Omental fat pad (tissue), 4 donors: ENCODE measurements around the gene GLIS1. TPM values are rescaled to one million over a fixed set of nuclear protein-coding genes. Genes with fewer than 3 reads are reported as not detected.

Experiments used
- ATAC-seq: fragments of 150-250 bp; one replicate; pipeline ENCODE4 v1.9.1; 2016; ENCODE audit warnings: mild to moderate bottlenecking, moderate library complexity; ENCODE audit not compliant: low FRiP score
- DNase-seq: peaks from one replicate; pipeline ENCODE4 v3.0.0-alpha.2; 2019; ENCODE audit warnings: low spot score
- CTCF ChIP-seq, 3 donors: fragments of 450-650 bp; IDR thresholded peaks; one replicate each; pipeline ENCODE4 v1.5.1; 2016 to 2017; ENCODE audit warnings: antibody characterized with exemption in 3 of 3, mild to moderate bottlenecking in 3 of 3, moderate library complexity in 2 of 3
- total RNA-seq, 4 donors: library from RNA; depleted of rRNA; stranded (reverse); fragments of >200 nt; gene quantifications; one replicate each; pipeline ENCODE4 v1.1.0, GENCODE V29; 2016

GLIS1 gene
- total RNA-seq, 4 donors from 2014 or later, result 0.19 to 1.4 (median 0.75) TPM

- DNase-seq (no peak), ATAC-seq (no peak)
- TF ChIP-seq CTCF (IDR thresholded peaks at IDR 0.05), result no peak
These were observed 227.5 kb downstream of the GLIS1 start for GRCh38 chr1:53511323-53511932.

GRCh38 chr1:53510215-53510614 is 228.7 kb downstream of the GLIS1 start:
- ATAC-seq, result no peak
- DNase-seq, result no peak
- no peak for TF ChIP-seq CTCF (IDR thresholded peaks at IDR 0.05)

- ATAC-seq, result no peak
- DNase-seq, result no peak
- TF ChIP-seq CTCF (IDR thresholded peaks at IDR 0.05), result no peak
These were observed 229.2 kb downstream of the GLIS1 start for GRCh38 chr1:53509775-53510174.

- ATAC-seq, result peak; percentile 50
- no peak for TF ChIP-seq CTCF (IDR thresholded peaks at IDR 0.05)
- no peak for DNase-seq
These were observed 229.8 kb downstream of the GLIS1 start for GRCh38 chr1:53508991-53509666.

GRCh38 chr1:53508056-53508990 is 230.6 kb downstream of the GLIS1 start:
- no peak for ATAC-seq
- no peak for TF ChIP-seq CTCF (IDR thresholded peaks at IDR 0.05)
- no peak for DNase-seq

GRCh38 chr1:53507116-53507820 is 231.7 kb downstream of the GLIS1 start:
- ATAC-seq, result no peak

More at GRCh38 chr1:53507116-53507820, 231.7 kb downstream of the GLIS1 start:
- no peak for TF ChIP-seq CTCF (IDR thresholded peaks at IDR 0.05)
- DNase-seq, result no peak
